GM18520 (cell line): ENCODE measurements around the gene DRD3.

Source experiments
- ATAC-seq: cut with Tn5 transposase; IDR thresholded peaks from one replicate; pipeline ENCODE4 v1.9.1; 2021; ENCODE audit not compliant: unreplicated experiment

DRD3 gene

DNA sequence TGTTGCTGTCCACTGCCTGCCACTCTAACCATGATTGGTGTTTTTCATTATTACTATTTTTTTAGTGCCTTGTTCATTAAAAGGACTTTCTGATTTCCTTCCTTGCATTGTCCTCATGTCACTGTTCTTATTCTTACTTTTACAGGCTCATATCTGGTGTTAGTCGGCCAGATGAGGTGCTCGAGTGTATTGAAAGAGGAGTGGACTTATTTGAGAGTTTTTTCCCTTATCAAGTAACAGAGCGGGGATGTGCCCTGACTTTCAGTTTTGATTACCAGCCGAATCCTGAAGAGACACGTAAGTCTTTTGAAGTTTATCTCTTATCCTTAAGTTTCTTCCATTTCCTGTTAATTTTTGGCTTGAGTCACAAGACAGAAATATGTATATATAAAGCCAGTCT lies 99.1 kb downstream of the DRD3 start:
- ATAC-seq: no peak

DNA sequence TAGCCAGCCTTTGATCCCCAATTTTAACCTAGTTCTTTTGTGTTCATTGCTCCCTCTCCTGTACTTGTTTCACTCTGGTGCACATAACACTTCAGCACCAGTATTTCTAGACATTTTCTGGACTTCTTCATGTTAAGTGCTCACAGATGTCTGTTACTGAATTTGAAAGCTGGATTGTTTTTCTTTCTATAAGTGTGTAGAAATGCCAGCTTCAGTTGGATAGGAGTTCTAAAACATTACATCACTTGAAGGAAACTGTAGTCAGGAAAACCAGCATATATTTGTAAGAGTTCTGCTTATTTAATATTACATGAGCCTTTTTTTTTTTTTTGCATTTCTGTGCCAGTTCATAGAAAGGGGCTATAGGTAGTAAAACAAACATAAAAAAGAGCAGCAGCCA lies 100.7 kb downstream of the DRD3 start:
- ATAC-seq: no peak
